H1 (cell line): ENCODE results near the gene GAN. TPM values are rescaled to one million over a fixed set of nuclear protein-coding genes. Genes with fewer than 3 reads are reported as not detected.

ENCODE experiments used
- CTCF ChIA-PET: fragments of 300-600 bp; sonication (Branson Sonifier 250); formaldehyde crosslinking; loops from one replicate; lab custom pipeline; 2021; ENCODE audit not compliant: partially characterized antibody; lab: Charles Lee
- POLR2A ChIA-PET: fragments of 300-600 bp; sonication (Branson Sonifier 250); formaldehyde crosslinking; loops from one replicate; lab custom pipeline; 2021; ENCODE audit warnings: inconsistent platforms; ENCODE audit not compliant: partially characterized antibody; lab: Charles Lee
- DNase-seq, 2 experiments: peaks; one replicate each; pipeline versions ENCODE4 v3.0.0 to v3.0.0-alpha.2; 2010 to 2022; ENCODE audit warnings: low spot score in 2 of 2, low read depth in 1 of 2, mixed read lengths in 1 of 2
- FAIRE-seq: peaks from 2 replicates; lab custom pipeline; 2011; peaks lifted over from hg19 to GRCh38; lab: Jason Lieb, UNC
- H2AFZ ChIP-seq: 2 replicates; pipeline ENCODE4 v1.8.1; 2012; ENCODE audit warnings: low read length, inconsistent platforms
- H2AK5ac ChIP-seq: 2 replicates; pipeline ENCODE4 v1.6.1; 2013; ENCODE audit warnings: low read depth, low read length
- H2BK120ac ChIP-seq: replicated peaks from 2 replicates; pipeline ENCODE3; 2013; ENCODE audit warnings: low read depth, low read length, inconsistent platforms
- H2BK12ac ChIP-seq: 2 replicates; pipeline ENCODE4 v1.6.1; 2013; ENCODE audit warnings: low read depth, low read length
- H2BK15ac ChIP-seq: 2 replicates; pipeline ENCODE4 v1.6.1; 2013; ENCODE audit warnings: low read length
- H2BK20ac ChIP-seq: 2 replicates; pipeline ENCODE4 v1.6.1; 2013; ENCODE audit warnings: low read length
- H2BK5ac ChIP-seq: 2 replicates; pipeline ENCODE4 v1.6.1; 2013; ENCODE audit warnings: low read depth, low read length
- H3K14ac ChIP-seq: 2 replicates; pipeline ENCODE4 v1.6.1; 2013; ENCODE audit warnings: inconsistent platforms; ENCODE audit not compliant: insufficient read length
- H3K18ac ChIP-seq: 2 replicates; pipeline ENCODE4 v1.6.1; 2013; ENCODE audit warnings: low read length; ENCODE audit errors: extremely low read depth
- H3K23ac ChIP-seq: 2 replicates; pipeline ENCODE4 v1.6.1; 2013; ENCODE audit warnings: inconsistent platforms; ENCODE audit not compliant: insufficient read length
- H3K23me2 ChIP-seq: 2 replicates; pipeline ENCODE4 v1.6.1; 2013; ENCODE audit warnings: low read depth, low read length
- H3K27ac ChIP-seq: 2 replicates; pipeline ENCODE4 v1.6.1; 2011; ENCODE audit warnings: low read depth, low read length, inconsistent platforms
- H3K27me3 ChIP-seq, 4 experiments: replicated peaks in 1 of 4; 1 replicate in 1 of 4; 2 replicates in 3 of 4; pipeline versions ENCODE4 v1.6.1 to v1.8.1; 2011 to 2013; ENCODE audit warnings: low read length in 3 of 4, mild to moderate bottlenecking in 3 of 4, inconsistent platforms in 2 of 4, mixed read lengths in 2 of 4, moderate library complexity in 1 of 4; ENCODE audit not compliant: control insufficient read depth in 3 of 4, insufficient read depth in 3 of 4; ENCODE audit errors: extremely low read depth in 1 of 4
- H3K36me3 ChIP-seq, 4 experiments: 2 replicates each; pipeline versions ENCODE4 v1.6.1 to v1.8.1; 2011 to 2013; ENCODE audit warnings: mild to moderate bottlenecking in 4 of 4, low read length in 3 of 4, moderate library complexity in 2 of 4, control low read depth in 1 of 4, inconsistent platforms in 1 of 4; ENCODE audit not compliant: insufficient read depth in 4 of 4, control insufficient read depth in 2 of 4
- H3K4ac ChIP-seq: replicated peaks from 2 replicates; pipeline ENCODE3; 2013; ENCODE audit warnings: low read length, low read depth, mixed read lengths, inconsistent platforms; ENCODE audit not compliant: insufficient read length
- H3K4me1 ChIP-seq, 4 experiments: replicated peaks in 1 of 4; 1 replicate in 1 of 4; 2 replicates in 3 of 4; pipeline versions ENCODE4 v1.6.1 to v1.8.1; 2011 to 2013; ENCODE audit warnings: low read length in 3 of 4, inconsistent platforms in 2 of 4, mixed read lengths in 1 of 4; ENCODE audit not compliant: insufficient read depth in 4 of 4, control insufficient read depth in 3 of 4
- H3K4me2 ChIP-seq, 2 experiments: 2 replicates each; pipeline versions ENCODE4 v1.6.1 to v1.8.1; 2011 to 2013; ENCODE audit warnings: low read depth in 2 of 2, low read length in 2 of 2, control low read depth in 1 of 2, inconsistent platforms in 1 of 2, mild to moderate bottlenecking in 1 of 2; ENCODE audit not compliant: insufficient read depth in 1 of 2
- H3K4me3 ChIP-seq, 4 experiments: fragments of 200-600, 300-600 bp in 1 of 4; sonication (generic), shearing (Covaris generic), sonication (Bioruptor Twin) in 1 of 4; 2 replicates each; pipeline versions ENCODE4 v1.5.1 to v1.8.1; 2011 to 2016; ENCODE audit warnings: low read length in 4 of 4, low read depth in 3 of 4, control low read depth in 2 of 4, inconsistent platforms in 2 of 4, mild to moderate bottlenecking in 2 of 4, mixed read lengths in 1 of 4, moderate library complexity in 1 of 4; ENCODE audit not compliant: insufficient read depth in 2 of 4; ENCODE audit errors: extremely low read depth in 1 of 4
- H3K56ac ChIP-seq: replicated peaks from 2 replicates; pipeline ENCODE3; 2013; ENCODE audit warnings: low read depth, mild to moderate bottlenecking, mixed read lengths, low read length, inconsistent platforms; ENCODE audit not compliant: insufficient read length
- H3K79me1 ChIP-seq: 2 replicates; pipeline ENCODE4 v1.6.1; 2013; ENCODE audit warnings: low read depth, low read length, control low read depth
- H3K79me2 ChIP-seq, 2 experiments: 2 replicates each; pipeline versions ENCODE4 v1.6.1 to v1.8.1; 2012 to 2013; ENCODE audit warnings: low read length in 2 of 2, mild to moderate bottlenecking in 2 of 2, inconsistent platforms in 1 of 2; ENCODE audit not compliant: insufficient read depth in 2 of 2, control insufficient read depth in 1 of 2
- H3K9ac ChIP-seq, 4 experiments: replicated peaks in 1 of 4; 1 replicate in 1 of 4; 2 replicates in 3 of 4; pipeline versions ENCODE4 v1.6.1 to v1.8.1; 2011 to 2013; ENCODE audit warnings: low read depth in 3 of 4, low read length in 3 of 4, control low read depth in 2 of 4, mild to moderate bottlenecking in 2 of 4, moderate library complexity in 2 of 4, inconsistent platforms in 1 of 4; ENCODE audit errors: extremely low read depth in 1 of 4
- H3K9me3 ChIP-seq, 2 experiments: 2 replicates each; pipeline versions ENCODE4 v1.6.1 to v1.8.1; 2012 to 2013; ENCODE audit warnings: mild to moderate bottlenecking in 2 of 2, moderate library complexity in 2 of 2, control low read depth in 1 of 2, inconsistent platforms in 1 of 2, low read depth in 1 of 2, low read length in 1 of 2, mixed read lengths in 1 of 2; ENCODE audit not compliant: insufficient read depth in 2 of 2
- H4K20me1 ChIP-seq, 2 experiments: replicated peaks in 1 of 2; 2 replicates each; pipeline versions ENCODE3 to v1.8.1; 2011 to 2013; ENCODE audit warnings: inconsistent platforms in 2 of 2, low read length in 2 of 2, mild to moderate bottlenecking in 1 of 2; ENCODE audit not compliant: insufficient read depth in 2 of 2, control insufficient read depth in 1 of 2
- H4K5ac ChIP-seq: 2 replicates; pipeline ENCODE4 v1.6.1; 2013; ENCODE audit warnings: low read length, low read depth, mixed read lengths, inconsistent platforms; ENCODE audit not compliant: insufficient read length
- H4K8ac ChIP-seq: 2 replicates; pipeline ENCODE4 v1.8.0; 2013; ENCODE audit warnings: mild to moderate bottlenecking, moderate library complexity, low read length, inconsistent platforms; ENCODE audit not compliant: insufficient read depth; ENCODE audit errors: extremely low read depth
- H4K91ac ChIP-seq: replicated peaks from 2 replicates; pipeline ENCODE3; 2013; ENCODE audit warnings: low read length, mixed read lengths, inconsistent platforms; ENCODE audit not compliant: insufficient read length
- CBX8 ChIP-seq: fragments of 300-800, 300-1000 bp; sonication (generic); IDR thresholded peaks from 2 replicates; pipeline ENCODE4 v1.7.1; 2016; ENCODE audit warnings: low read depth, low read length, borderline replicate concordance
- RBBP5 ChIP-seq: IDR thresholded peaks from 2 replicates; pipeline ENCODE4 v1.7.1; 2012; ENCODE audit warnings: low read depth, mild to moderate bottlenecking, inconsistent platforms, low read length, moderate library complexity, borderline replicate concordance
- WGBS, 2 experiments: shearing (Covaris generic) in 1 of 2; methylation state at CpG; one replicate each; pipeline versions ENCODE4 v1.1.6 to v1.1.7; 2013 to 2015; ENCODE audit warnings: low lambda C conversion rate in 2 of 2, mixed read lengths in 2 of 2, inconsistent platforms in 1 of 2, low coverage in 1 of 2, missing lambda C conversion rate in 1 of 2; ENCODE audit not compliant: insufficient replicate concordance in 2 of 2, insufficient coverage in 1 of 2, insufficient read length in 1 of 2; ENCODE audit errors: extremely low coverage in 1 of 2, missing lambda C conversion rate in 1 of 2; 5-methylcytosine and 5-hydroxymethylcytosine counted together
- polyA plus RNA-seq, 7 experiments: library from polyadenylated mRNA; depleted of rRNA in 3 of 7; stranded (reverse) in 5 of 7; unstranded in 2 of 7; fragments of >200 nt in 5 of 7; fragments of 200-250 nt in 2 of 7; gene quantifications; 1 replicate in 5 of 7; 2 replicates in 1 of 7; 4 replicates in 1 of 7; pipeline versions ENCODE4 v1.2.1 to v1.2.3, GENCODE V29; 2011 to 2013; ENCODE audit warnings: missing spikeins in 2 of 7, mixed read lengths in 2 of 7
- total RNA-seq: library from RNA; stranded (reverse); fragmentation: NEBNext Ultra II Directional; extraction: Animal tissue kit (Norgen Biotek cat#: 25700); gene quantifications from 2 replicates; pipeline ENCODE4 v1.2.1, GENCODE V29; 2021

GAN gene
- total and polyA plus RNA-seq, 2 of the 8 experiments (the other 6 are each of a cell fraction or from before 2014, with no cell fraction given) = 4.5 to 23.9 TPM

DNA sequence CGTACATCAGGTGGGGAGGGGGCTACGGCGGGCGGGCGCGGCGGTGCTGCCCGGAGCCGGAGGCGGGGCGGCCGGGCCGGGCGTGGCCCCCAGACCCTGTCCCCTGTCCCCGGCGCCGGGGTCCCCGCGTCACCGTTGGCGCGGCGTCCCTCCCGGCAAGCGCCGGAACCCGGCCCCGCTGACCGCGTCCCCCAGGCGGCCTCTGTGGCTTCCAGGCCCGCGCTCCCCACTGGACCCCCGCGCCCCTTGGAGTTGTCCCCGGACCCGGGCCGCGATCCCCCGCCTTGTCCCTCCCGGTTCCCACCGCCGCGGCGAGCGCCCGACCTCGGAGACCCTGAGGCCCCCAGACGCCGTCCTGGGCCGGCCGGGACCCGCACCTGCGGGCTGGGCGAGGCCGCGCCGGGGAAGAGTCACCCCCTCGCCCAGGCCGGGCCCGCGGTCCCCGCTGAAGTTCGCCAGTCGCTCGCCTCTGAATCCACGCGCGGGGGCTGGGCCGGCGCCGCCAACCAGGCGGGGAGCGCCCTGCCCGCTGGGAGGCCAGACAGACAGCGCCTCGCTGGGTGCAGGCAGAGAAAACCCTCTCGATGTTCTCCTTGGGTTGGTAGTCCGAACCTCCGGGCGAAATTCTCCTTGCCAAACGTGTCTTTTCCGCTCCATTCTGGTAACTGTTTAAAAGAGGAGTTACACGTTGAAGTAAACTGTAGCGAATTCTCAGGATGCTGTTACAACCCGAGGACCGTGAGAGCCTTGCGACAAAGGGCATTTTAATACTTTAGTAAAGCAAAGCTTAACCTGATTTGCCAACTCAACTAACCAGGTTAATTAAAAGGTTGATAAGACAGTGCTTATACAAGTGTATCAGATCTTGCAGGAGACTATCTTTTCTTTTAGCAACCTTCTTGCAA, 761 bp downstream of the GAN start:
- H3K36me3 ChIP-seq = peaks cover 0 to 8% (median 0%) of the 10 kb centered on the region in 4 experiments; a peak in 2 of 8 replicates
- peaks cover 8% of the 10 kb centered on the region; the same call in 1 of the 2 replicates for H3K79me1 ChIP-seq
- no peak overlapping the region for H2BK120ac ChIP-seq
- H2AK5ac ChIP-seq = no peak overlapping the region
- no peak overlapping the region for H2BK20ac ChIP-seq
- WGBS, 2 experiments = 2% methylated on average over 39 of the region's 88 CpGs; no CpG with 5 or more reads in 1 of the 2 experiments
- ChIA-PET CTCF (no interaction called here), POLR2A (interaction anchor here (0.8 to 2.4 kb wide), 20 partner anchors 7 to 464 kb away, joined by 3 to 23 read pairs (median 4); partner anchors contain the start of genes BCO1 and PLCG2)
- H3K27me3 ChIP-seq = no peaks in the 10 kb centered on the region
- H3K27ac ChIP-seq = peak overlapping the region; percentile 85; the same call in 1 of the 2 replicates
- peaks cover 12 to 83% of the 10 kb centered on the region in 2 experiments for H3K79me2 ChIP-seq
- peaks cover 0 to 13% (median 6%) of the 10 kb centered on the region in 4 experiments; a peak in 4 of 7 replicates for H3K4me1 ChIP-seq
- peak overlapping the region; percentile 88 to 99 for H3K4me2 ChIP-seq
- no peak overlapping the region for H4K5ac ChIP-seq
- H4K91ac ChIP-seq = no peak overlapping the region
- peak overlapping the region; percentile 72; the same call in 1 of the 2 replicates for H2BK5ac ChIP-seq
- peak overlapping the region; percentile 97; the same call in 1 of the 2 replicates for H4K8ac ChIP-seq
- no peak overlapping the region for H3K56ac ChIP-seq
- no peak overlapping the region for H3K14ac ChIP-seq
- peak overlapping the region; percentile 62 to 90 (median 82) for H3K9ac ChIP-seq
- no peak overlapping the region for H2BK15ac ChIP-seq
- H2BK12ac ChIP-seq = no peak overlapping the region
- H3K23me2 ChIP-seq = peaks cover 19% of the 10 kb centered on the region
- H4K20me1 ChIP-seq = peaks cover 5 to 10% of the 10 kb centered on the region in 2 experiments
- H3K4me3 ChIP-seq = peak overlapping the region; percentile 94 to 98 (median 94)
- no peaks in the 10 kb centered on the region for H3K9me3 ChIP-seq
- FAIRE-seq = no peak
- peak in 1 of 2 experiments; percentile 62 for DNase-seq
- H3K4ac ChIP-seq = no peak overlapping the region
- no peak overlapping the region for H3K23ac ChIP-seq
- no peak overlapping the region for H3K18ac ChIP-seq
- H2AFZ ChIP-seq = no peak overlapping the region
- no peak for TF ChIP-seq CBX8
- TF ChIP-seq RBBP5 = 0 out of 2 replicates have a peak, but pooled peaks have one; percentile 7
